Cardiac muscle cell (in vitro differentiated cells and primary cell): ENCODE data around the gene ARL5B. TPM values are rescaled to one million over a fixed set of nuclear protein-coding genes. Genes with fewer than 3 reads are reported as not detected.

Experiments used
- DNase-seq, 2 donors: peaks; one replicate each; pipeline versions ENCODE4 v3.0.0 to v3.0.0-alpha.2; 2010 to 2017; ENCODE audit warnings: low read depth in 1 of 2, low spot score in 1 of 2
- H3K27ac ChIP-seq: fragments of 200-600 bp; sonication (generic); 2 replicates; pipeline ENCODE4 v1.5.1; 2016
- H3K27me3 ChIP-seq: fragments of 200-600 bp; sonication (generic); 2 replicates; pipeline ENCODE4 v1.6.0; 2016; ENCODE audit warnings: control low read depth
- H3K36me3 ChIP-seq: fragments of 200-600 bp; sonication (generic); 2 replicates; pipeline ENCODE4 v1.5.1; 2016; ENCODE audit warnings: control low read depth
- H3K4me1 ChIP-seq: fragments of 200-600 bp; sonication (generic); 2 replicates; pipeline ENCODE4 v1.8.1; 2017; ENCODE audit warnings: low read depth, mild to moderate bottlenecking, mixed run types
- H3K4me3 ChIP-seq: fragments of 200-600 bp; sonication (generic); 2 replicates; pipeline ENCODE4 v1.5.1; 2016; ENCODE audit warnings: mild to moderate bottlenecking
- H3K9me3 ChIP-seq: fragments of 200-600 bp; sonication (generic); 2 replicates; pipeline ENCODE4 v1.5.1; 2017; ENCODE audit warnings: low read depth, mild to moderate bottlenecking, control low read depth
- CTCF ChIP-seq: IDR thresholded peaks from 2 replicates; pipeline ENCODE4 v1.5.1; 2012; ENCODE audit warnings: low read depth, mild to moderate bottlenecking, low read length
- polyA plus RNA-seq: library from polyadenylated mRNA; unstranded; fragments of >200 nt; fragmentation: Nextera tagmentation; extraction: Ambion mirVana; gene quantifications from 2 replicates; pipeline ENCODE4 v1.2.1, GENCODE V29; 2016
- total RNA-seq: library from RNA; depleted of rRNA; stranded (reverse); fragments of >200 nt; gene quantifications from 2 replicates; pipeline ENCODE4 v1.2.3, GENCODE V29; 2016

The ARL5B gene
- total and polyA plus RNA-seq, 2 experiments from 2014 or later: 15.9 to 30.3 TPM

- no peaks in the 10 kb centered on the region for H3K4me1 ChIP-seq
- DNase-seq: no peak
- H3K27me3 ChIP-seq: no peaks in the 10 kb centered on the region
- H3K36me3 ChIP-seq: peaks cover 8% of the 10 kb centered on the region
- H3K27ac ChIP-seq: peak overlapping the region; percentile 22
- no peaks in the 10 kb centered on the region for H3K9me3 ChIP-seq
- TF ChIP-seq CTCF: no peak
- no peak overlapping the region for H3K4me3 ChIP-seq
These were observed 21.5 kb downstream of the ARL5B start for GRCh38 chr10:18680754-18681153.

GRCh38 chr10:18681366-18681765 is 22.1 kb downstream of the ARL5B start:
- Histone ChIP-seq H3K9me3 (no peaks in the 10 kb centered on the region), H3K4me1 (no peaks in the 10 kb centered on the region), H3K36me3 (peaks cover 5% of the 10 kb centered on the region), H3K4me3 (no peak overlapping the region), H3K27ac (peak overlapping the region; percentile 66), H3K27me3 (no peaks in the 10 kb centered on the region)
- peak in 1 of 2 donors; percentile 75 for DNase-seq
- no peak for TF ChIP-seq CTCF

GRCh38 chr10:18681971-18682411 is 22.8 kb downstream of the ARL5B start:
- Histone ChIP-seq H3K9me3 (no peaks in the 10 kb centered on the region), H3K27me3 (no peaks in the 10 kb centered on the region), H3K4me1 (no peaks in the 10 kb centered on the region), H3K27ac (peak overlapping the region; percentile 66), H3K4me3 (no peak overlapping the region), H3K36me3 (no peaks in the 10 kb centered on the region)
- no peak for TF ChIP-seq CTCF
- peak in 1 of 2 donors; percentile 64 for DNase-seq

- H3K9me3 ChIP-seq: no peaks in the 10 kb centered on the region
- H3K4me1 ChIP-seq: no peaks in the 10 kb centered on the region
- no peaks in the 10 kb centered on the region for H3K27me3 ChIP-seq
- H3K4me3 ChIP-seq: no peak overlapping the region
- peak in 1 of 2 donors; percentile 39 for DNase-seq
- TF ChIP-seq CTCF: no peak
- H3K27ac ChIP-seq: no peak overlapping the region
- H3K36me3 ChIP-seq: no peaks in the 10 kb centered on the region
These were observed 24.2 kb downstream of the ARL5B start for GRCh38 chr10:18683427-18683826.

GRCh38 chr10:18684416-18684815 is 25.2 kb downstream of the ARL5B start:
- no peak for TF ChIP-seq CTCF
- Histone ChIP-seq H3K4me3 (no peak overlapping the region), H3K27ac (no peak overlapping the region), H3K4me1 (no peaks in the 10 kb centered on the region), H3K27me3 (no peaks in the 10 kb centered on the region), H3K9me3 (no peaks in the 10 kb centered on the region), H3K36me3 (no peaks in the 10 kb centered on the region)
- no peak for DNase-seq

- Histone ChIP-seq H3K27ac (no peak overlapping the region), H3K9me3 (no peaks in the 10 kb centered on the region), H3K36me3 (no peaks in the 10 kb centered on the region), H3K27me3 (no peaks in the 10 kb centered on the region), H3K4me3 (no peak overlapping the region), H3K4me1 (no peaks in the 10 kb centered on the region)
- no peak for DNase-seq
- TF ChIP-seq CTCF: no peak
These were observed 25.7 kb downstream of the ARL5B start for GRCh38 chr10:18684953-18685352.
